Activated naive CD8-positive, alpha-beta T cell treated with anti-CD3 and anti-CD28 coated beads, Interleukin-2, amount 10 ng/mL, durations not matched to agents 7 days and 5 days (primary cell): ENCODE measurements around the gene MSLN. TPM values are rescaled to one million over a fixed set of nuclear protein-coding genes. Genes with fewer than 3 reads are reported as not detected.
"Not testable (repeated sequence)": the region's sequence is repeated elsewhere in the genome, so short reads cannot be mapped to it uniquely, and the experiment has no call there.

ENCODE experiments used
- ATAC-seq: fragments of 150-1000 bp; cut with Tn5 transposase; one replicate; pipeline ENCODE4 v1.10.0; 2021; ENCODE audit warnings: low read depth, moderate library complexity
- POLR2A ChIA-PET: fragments of 350-600 bp; sonication (Branson Sonifier 250); formaldehyde crosslinking; loops from one replicate; lab custom pipeline; 2021; ENCODE audit warnings: antibody characterized with exemption; lab: Charles Lee
- DNase-seq: peaks from one replicate; pipeline ENCODE4 v3.0.0; 2021
- H3K27ac Mint-ChIP-seq: one replicate; pipeline ENCODE4 v1.8.0; 2022; ENCODE audit warnings: mild to moderate bottlenecking, mixed read lengths
- H3K27me3 Mint-ChIP-seq: one replicate; pipeline ENCODE4 v1.8.0; 2022; ENCODE audit warnings: mild to moderate bottlenecking, moderate library complexity, mixed read lengths
- H3K36me3 Mint-ChIP-seq: one replicate; pipeline ENCODE4 v1.8.0; 2021; ENCODE audit warnings: mild to moderate bottlenecking, mixed read lengths
- H3K4me1 Mint-ChIP-seq: one replicate; pipeline ENCODE4 v1.8.0; 2021; ENCODE audit warnings: mixed read lengths
- H3K4me3 Mint-ChIP-seq: one replicate; pipeline ENCODE4 v1.8.0; 2022; ENCODE audit warnings: mild to moderate bottlenecking, moderate library complexity, mixed read lengths
- H3K9me3 Mint-ChIP-seq: one replicate; pipeline ENCODE4 v1.8.0; 2021; ENCODE audit warnings: mixed read lengths
- total RNA-seq, 2 experiments: library from RNA; stranded (reverse); gene quantifications; one replicate each; pipeline ENCODE4 v1.2.3, GENCODE V29; 2021

The MSLN gene
- total RNA-seq, 2 experiments from 2014 or later = not detected

- ATAC-seq (no peak), DNase-seq (no peak)
- peaks cover 2% of the 10 kb centered on the region for H3K27me3 Mint-ChIP-seq
- H3K4me1 Mint-ChIP-seq = peaks cover 2% of the 10 kb centered on the region
- no peaks in the 10 kb centered on the region for H3K9me3 Mint-ChIP-seq
- POLR2A ChIA-PET = interaction anchor here (1.0 kb wide), 1 partner anchor 28 kb away, joined by 7 read pairs; no protein-coding TSS in a partner anchor
- no peak overlapping the region for H3K4me3 Mint-ChIP-seq
- H3K36me3 Mint-ChIP-seq = no peaks in the 10 kb centered on the region
- H3K27ac Mint-ChIP-seq = no peak overlapping the region
Measured at GRCh38 chr16:772959-773358, 12.4 kb downstream of the MSLN start.

GRCh38 chr16:774086-775001 is 13.8 kb downstream of the MSLN start:
- no peak for ATAC-seq
- DNase-seq = no peak
- no peaks in the 10 kb centered on the region for H3K36me3 Mint-ChIP-seq
- no peak overlapping the region for H3K27ac Mint-ChIP-seq
- no peaks in the 10 kb centered on the region for H3K9me3 Mint-ChIP-seq
- H3K4me1 Mint-ChIP-seq = peaks cover 2% of the 10 kb centered on the region
- no peak overlapping the region for H3K4me3 Mint-ChIP-seq
- H3K27me3 Mint-ChIP-seq = peaks cover 2% of the 10 kb centered on the region
- POLR2A ChIA-PET = interaction anchor here (1.0 kb wide), 1 partner anchor 30 kb away, joined by 7 read pairs; no protein-coding TSS in a partner anchor

GRCh38 chr16:775236-775796 is 14.8 kb downstream of the MSLN start:
- Mint-ChIP-seq H3K36me3 (no peaks in the 10 kb centered on the region), H3K27me3 (peaks cover 2% of the 10 kb centered on the region), H3K27ac (no peak overlapping the region), H3K4me1 (peaks cover 2% of the 10 kb centered on the region), H3K9me3 (no peaks in the 10 kb centered on the region), H3K4me3 (no peak overlapping the region)
- no peak for ATAC-seq
- POLR2A ChIA-PET = no interaction called here
- DNase-seq = no peak

- ATAC-seq, H3K4me1 Mint-ChIP-seq, H3K27ac Mint-ChIP-seq, H3K4me3 Mint-ChIP-seq, H3K9me3 Mint-ChIP-seq, POLR2A ChIA-PET, H3K36me3 Mint-ChIP-seq, H3K27me3 Mint-ChIP-seq, DNase-seq: not testable (repeated sequence)
Measured at GRCh38 chr16:776298-776697, 15.8 kb downstream of the MSLN start.

- Mint-ChIP-seq H3K9me3 (no peaks in the 10 kb centered on the region), H3K4me1 (peaks cover 2% of the 10 kb centered on the region), H3K27ac (no peak overlapping the region), H3K27me3 (peaks cover 2% of the 10 kb centered on the region), H3K4me3 (no peak overlapping the region), H3K36me3 (no peaks in the 10 kb centered on the region)
- ATAC-seq = no peak
- no peak for DNase-seq
- POLR2A ChIA-PET = no interaction called here
Measured at GRCh38 chr16:776824-777223, 16.3 kb downstream of the MSLN start.

DNA sequence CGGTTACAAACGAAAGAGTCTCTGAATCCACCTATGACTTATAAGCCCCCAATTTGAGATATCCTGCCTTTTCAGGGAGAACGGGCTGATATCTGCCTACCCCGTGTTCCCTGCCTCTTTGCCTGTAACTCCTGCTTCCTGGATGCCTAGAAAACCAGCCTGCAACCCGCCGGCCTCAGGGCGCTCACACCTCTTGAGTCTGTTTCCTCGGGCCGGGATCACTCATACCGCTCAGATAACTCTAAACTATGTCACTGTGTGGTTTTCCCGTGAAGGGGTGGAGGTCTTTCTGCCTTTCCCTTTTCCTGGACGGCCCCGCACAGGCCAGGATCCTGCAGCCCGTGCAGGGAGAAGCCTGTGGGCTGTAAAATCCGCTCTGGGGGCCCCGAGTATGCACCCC is 17.3 kb downstream of the MSLN start:
- POLR2A ChIA-PET = no interaction called here
- Mint-ChIP-seq H3K4me1 (peaks cover 2% of the 10 kb centered on the region), H3K27me3 (peaks cover 2% of the 10 kb centered on the region), H3K9me3 (no peaks in the 10 kb centered on the region), H3K4me3 (no peak overlapping the region), H3K27ac (no peak overlapping the region), H3K36me3 (no peaks in the 10 kb centered on the region)
- DNase-seq = no peak
- ATAC-seq = no peak

DNA sequence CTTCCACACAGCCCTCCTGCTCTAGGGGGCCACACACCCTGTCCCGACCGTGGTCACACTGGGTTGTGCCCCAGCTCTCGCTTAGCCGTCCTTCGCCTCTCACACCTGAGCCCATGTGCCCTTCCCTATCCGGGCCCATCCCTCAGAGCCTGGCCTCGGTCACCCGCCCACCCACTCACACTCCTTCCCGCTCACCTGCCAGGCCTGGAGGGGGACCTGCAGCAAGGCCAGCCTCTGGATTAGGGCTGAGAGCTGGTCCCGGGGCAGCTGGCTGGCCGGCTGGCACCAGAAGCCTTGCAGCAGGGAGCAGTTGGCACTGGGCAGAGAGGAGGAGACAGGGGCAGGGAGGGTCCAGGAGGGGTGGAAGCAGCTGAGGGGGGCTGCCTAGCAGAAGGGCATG is 17.9 kb downstream of the MSLN start:
- ATAC-seq (no peak), DNase-seq (no peak)
- H3K36me3 Mint-ChIP-seq = no peaks in the 10 kb centered on the region
- POLR2A ChIA-PET = no interaction called here
- H3K9me3 Mint-ChIP-seq = no peaks in the 10 kb centered on the region
- peaks cover 2% of the 10 kb centered on the region for H3K27me3 Mint-ChIP-seq
- H3K4me3 Mint-ChIP-seq = no peak overlapping the region
- no peak overlapping the region for H3K27ac Mint-ChIP-seq
- H3K4me1 Mint-ChIP-seq = peaks cover 2% of the 10 kb centered on the region

DNA sequence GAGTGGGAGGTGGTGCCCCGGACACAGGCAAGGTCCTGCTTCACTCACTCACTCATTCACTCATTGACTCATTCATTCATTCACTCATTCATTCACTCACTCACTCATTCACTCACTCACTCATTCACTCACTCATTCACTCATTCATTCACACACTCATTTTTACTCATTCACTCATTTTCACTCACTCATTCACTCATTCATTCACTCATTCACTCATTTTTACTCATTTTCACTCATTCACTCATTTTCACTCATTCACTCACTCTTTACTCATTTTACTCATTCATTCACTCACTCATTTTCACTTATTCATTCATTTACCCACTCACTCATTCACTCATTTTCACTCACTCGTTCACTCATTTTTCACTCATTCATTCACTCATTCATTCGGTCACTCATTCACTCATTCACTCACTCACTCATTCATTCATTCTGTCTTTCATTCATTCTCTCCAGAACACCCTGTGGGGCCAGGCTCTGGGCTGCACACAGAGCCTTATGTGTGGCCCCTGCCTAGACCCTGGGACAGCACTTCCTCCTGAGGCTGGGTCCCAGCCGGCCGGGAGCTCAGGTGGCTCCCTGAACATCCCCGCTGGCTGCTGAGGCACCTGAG is 18.5 kb downstream of the MSLN start:
- ATAC-seq = no peak

DNA sequence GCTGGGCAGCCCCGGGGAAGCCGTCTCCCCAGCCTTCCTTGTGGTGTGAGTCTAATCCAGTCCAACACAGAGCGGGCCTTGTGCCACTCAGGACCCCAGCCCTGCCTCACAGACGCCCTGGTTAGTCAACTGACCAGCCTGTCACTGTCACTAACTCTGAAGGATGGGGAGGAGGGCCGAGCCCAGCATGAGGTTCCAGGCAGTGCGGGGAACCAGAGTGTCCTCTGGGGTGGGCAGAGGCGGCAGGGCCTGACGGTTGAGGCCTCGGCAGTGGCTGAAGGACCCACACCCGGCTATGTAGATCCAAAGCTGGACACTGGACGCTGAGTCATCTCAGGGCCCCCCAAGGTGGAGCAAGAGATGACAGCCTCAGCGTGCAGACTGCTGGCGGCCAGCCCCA is 19.0 kb downstream of the MSLN start:
- Mint-ChIP-seq H3K4me3 (no peak overlapping the region), H3K36me3 (no peaks in the 10 kb centered on the region), H3K4me1 (peaks cover 2% of the 10 kb centered on the region), H3K27ac (no peak overlapping the region), H3K9me3 (no peaks in the 10 kb centered on the region), H3K27me3 (peaks cover 2% of the 10 kb centered on the region)
- DNase-seq (no peak), ATAC-seq (no peak)
- POLR2A ChIA-PET = no interaction called here

More for the DNA sequence above, 18.5 kb downstream of the MSLN start:
- Mint-ChIP-seq H3K36me3 (no peaks in the 10 kb centered on the region), H3K4me1 (peaks cover 2% of the 10 kb centered on the region), H3K27me3 (peaks cover 2% of the 10 kb centered on the region), H3K4me3 (no peak overlapping the region), H3K9me3 (no peaks in the 10 kb centered on the region), H3K27ac (no peak overlapping the region)
- DNase-seq = no peak
- POLR2A ChIA-PET = no interaction called here

DNA sequence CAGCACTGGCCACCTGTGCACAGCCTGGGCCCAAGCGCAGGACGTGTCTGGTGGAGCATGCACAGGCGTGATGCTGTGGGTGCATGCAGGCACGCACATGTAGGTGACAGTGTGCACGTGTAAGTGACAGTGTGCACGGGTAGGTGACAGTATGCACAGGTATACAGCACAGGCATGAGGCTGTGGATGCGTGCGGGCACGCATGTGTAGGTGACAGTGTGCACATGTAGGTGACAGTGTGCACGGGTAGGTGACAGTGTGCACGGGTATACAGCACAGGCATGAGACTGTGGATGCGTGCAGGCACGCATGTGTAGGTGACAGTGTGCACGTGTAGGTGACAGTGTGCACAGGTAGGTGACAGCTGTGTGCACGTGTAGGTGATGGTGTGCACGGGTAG is 19.8 kb downstream of the MSLN start:
- H3K36me3 Mint-ChIP-seq = no peaks in the 10 kb centered on the region
- H3K9me3 Mint-ChIP-seq = no peaks in the 10 kb centered on the region
- H3K27ac Mint-ChIP-seq = no peak overlapping the region
- DNase-seq = no peak
- POLR2A ChIA-PET = no interaction called here
- no peak overlapping the region for H3K4me3 Mint-ChIP-seq
- H3K27me3 Mint-ChIP-seq = peaks cover 2% of the 10 kb centered on the region
- peaks cover 5% of the 10 kb centered on the region for H3K4me1 Mint-ChIP-seq
- no peak for ATAC-seq

DNA sequence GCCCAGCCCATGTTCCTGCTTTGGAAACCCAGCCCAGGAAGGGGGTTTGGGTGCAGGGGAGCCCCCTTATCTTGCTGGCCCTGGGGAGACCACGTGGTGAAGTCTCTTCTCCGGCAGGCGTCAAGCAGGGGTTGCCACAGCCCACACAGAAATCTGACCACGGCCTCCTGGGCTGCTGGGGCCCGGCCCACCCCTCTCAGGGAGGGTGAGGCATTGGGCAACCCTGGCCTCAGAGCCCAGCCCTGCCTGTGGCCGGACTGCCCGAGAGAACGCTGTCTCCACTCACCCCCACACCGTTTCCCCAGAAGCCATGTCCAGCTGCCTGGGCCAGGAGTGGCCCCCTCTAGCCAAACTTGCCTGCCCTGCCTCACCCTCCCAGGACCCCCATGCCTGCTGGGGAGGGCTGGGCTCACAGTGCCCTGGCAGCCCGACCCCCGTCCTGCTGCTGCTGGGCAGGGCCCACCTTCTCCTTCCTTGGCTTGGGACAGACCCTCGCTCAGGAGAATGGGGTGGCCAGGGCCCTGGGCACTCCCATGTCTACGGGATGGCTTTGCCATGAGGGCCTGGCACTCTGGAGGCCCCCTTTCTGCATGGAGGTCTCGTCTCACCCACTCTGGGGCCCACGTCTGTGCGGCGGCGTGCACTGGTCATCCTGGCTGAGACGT is 20.9 kb downstream of the MSLN start:
- H3K27me3 Mint-ChIP-seq = peaks cover 2% of the 10 kb centered on the region
- H3K27ac Mint-ChIP-seq = no peak overlapping the region
- H3K36me3 Mint-ChIP-seq = no peaks in the 10 kb centered on the region
- no peaks in the 10 kb centered on the region for H3K9me3 Mint-ChIP-seq
- H3K4me1 Mint-ChIP-seq = peaks cover 5% of the 10 kb centered on the region
- no peak for DNase-seq
- no peak for ATAC-seq
- POLR2A ChIA-PET = no interaction called here
- no peak overlapping the region for H3K4me3 Mint-ChIP-seq

DNA sequence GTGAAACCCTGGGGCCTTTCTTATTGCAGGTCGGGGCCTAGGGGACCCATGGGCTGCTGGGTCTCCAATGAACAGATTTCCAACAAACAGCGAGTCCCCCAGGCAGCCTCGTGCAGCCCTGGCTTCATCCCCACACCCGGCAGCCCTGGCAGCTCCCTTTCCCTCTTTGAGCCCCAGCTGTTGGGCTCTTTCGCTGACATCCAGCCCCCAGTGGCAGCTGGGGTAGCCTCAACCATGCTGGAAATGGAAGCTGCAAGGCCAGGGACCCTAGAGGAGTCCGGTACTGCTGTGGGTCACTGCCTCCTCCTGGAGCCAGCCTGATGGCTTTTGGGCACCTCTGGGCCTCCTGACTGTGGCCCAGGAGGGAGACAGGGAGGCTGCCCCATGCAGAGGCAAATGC is 21.7 kb downstream of the MSLN start:
- H3K4me3 Mint-ChIP-seq = no peak overlapping the region
- no peak overlapping the region for H3K27ac Mint-ChIP-seq
- H3K27me3 Mint-ChIP-seq = peaks cover 2% of the 10 kb centered on the region
- ATAC-seq = no peak
- H3K4me1 Mint-ChIP-seq = peaks cover 5% of the 10 kb centered on the region
- POLR2A ChIA-PET = no interaction called here
- H3K36me3 Mint-ChIP-seq = no peaks in the 10 kb centered on the region
- DNase-seq = no peak
- no peaks in the 10 kb centered on the region for H3K9me3 Mint-ChIP-seq

DNA sequence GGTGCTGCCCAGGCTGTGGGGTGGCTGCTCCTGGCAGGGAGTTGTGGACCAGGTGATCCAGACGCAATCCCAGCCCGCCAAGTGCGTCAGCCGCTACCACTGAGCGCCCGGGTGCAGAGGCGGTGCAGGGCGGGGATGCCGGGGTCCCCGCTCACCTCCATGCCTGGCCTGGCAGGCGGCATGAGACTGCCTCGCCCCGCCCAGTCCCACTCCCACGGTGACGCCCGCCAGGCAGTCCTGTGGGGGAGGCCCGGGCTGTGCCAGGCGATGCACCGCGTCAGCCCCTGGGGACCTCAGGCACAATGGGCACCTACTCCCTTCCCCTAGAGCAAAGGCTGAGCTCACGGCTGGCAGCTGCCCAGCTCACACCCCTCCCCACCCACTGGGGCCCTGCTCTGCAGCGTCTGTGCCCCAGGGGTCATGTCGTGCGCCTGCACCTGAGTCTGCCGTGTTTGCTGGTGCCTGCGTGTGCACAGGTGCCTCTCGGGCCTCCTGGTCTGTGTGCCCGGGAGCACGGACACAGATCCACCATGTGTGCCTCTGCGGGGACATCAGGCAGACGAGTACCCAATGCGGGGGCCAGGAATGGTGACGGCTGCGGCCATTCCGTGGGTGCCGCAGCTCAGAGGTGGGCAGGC is 22.4 kb downstream of the MSLN start:
- Mint-ChIP-seq H3K27ac (no peak overlapping the region), H3K4me1 (peaks cover 3% of the 10 kb centered on the region), H3K36me3 (no peaks in the 10 kb centered on the region), H3K4me3 (no peak overlapping the region), H3K27me3 (no peaks in the 10 kb centered on the region), H3K9me3 (no peaks in the 10 kb centered on the region)
- POLR2A ChIA-PET = no interaction called here
- no peak for ATAC-seq
- no peak for DNase-seq
